Ovary (tissue), 9 donors: ENCODE results near the gene CDH16. TPM values are rescaled to one million over a fixed set of nuclear protein-coding genes. Genes with fewer than 3 reads are reported as not detected.

Source experiments
- DNase-seq, 5 donors: peaks; one replicate each; pipeline ENCODE4 v3.0.0-alpha.2; 2019 to 2020
- H3K27ac ChIP-seq, 2 donors: fragments of 200-600 bp; one replicate each; pipeline versions ENCODE4 v1.5.1 to v1.8.0; 2019 to 2022
- H3K27me3 ChIP-seq: fragments of 200-600 bp; one replicate; pipeline ENCODE4 v1.8.0; 2022
- H3K36me3 ChIP-seq: fragments of 200-600 bp; sonication (generic); one replicate; pipeline ENCODE4 v1.5.1; 2019
- H3K4me1 ChIP-seq: one replicate; pipeline ENCODE4 v1.8.1; 2013; ENCODE audit warnings: mild to moderate bottlenecking, moderate library complexity; ENCODE audit not compliant: insufficient read depth
- H3K4me3 ChIP-seq: fragments of 200-600 bp; sonication (generic); one replicate; pipeline ENCODE4 v1.5.1; 2017
- H3K9me3 ChIP-seq, 2 donors: fragments of 200-600 bp in 1 of 2; sonication (generic) in 1 of 2; one replicate each; pipeline versions ENCODE4 v1.5.1 to v1.8.1; 2013 to 2019; ENCODE audit warnings: mild to moderate bottlenecking in 1 of 2, moderate library complexity in 1 of 2
- CTCF ChIP-seq, 3 donors: fragments of 450-650 bp in 2 of 3; fragments of 200-600 bp in 1 of 3; IDR thresholded peaks; one replicate each; pipeline versions ENCODE4 v1.5.1 to v1.8.0; 2016 to 2022; ENCODE audit warnings: antibody characterized with exemption in 3 of 3, mild to moderate bottlenecking in 1 of 3
- EP300 ChIP-seq: sonication (generic); formaldehyde crosslinking; IDR thresholded peaks from one replicate; pipeline ENCODE4 v1.6.1; 2017; ENCODE audit warnings: antibody characterized with exemption
- POLR2A ChIP-seq: fragments of 450-650 bp; IDR thresholded peaks from one replicate; pipeline ENCODE4 v1.6.1; 2017; ENCODE audit warnings: antibody characterized with exemption, mild to moderate bottlenecking, moderate library complexity
- WGBS, 3 donors: extraction: QIAGEN DNeasy Blood & Tissue Kit in 1 of 3; methylation state at CpG; one replicate each; pipeline versions ENCODE4 v1.1.5 to v1.1.7; 2013 to 2017; 5-methylcytosine and 5-hydroxymethylcytosine counted together
- intact Hi-C, 4 donors: fragments of 100-400 bp; cut with DNase I; formaldehyde crosslinking; loops; one replicate each; pipeline versions ENCODE4 v1.11.0 to v1.15.1; 2022 to 2023
- polyA plus RNA-seq, 2 donors: library from polyadenylated mRNA; stranded (reverse); fragments of 200-250 nt in 1 of 2; fragments of 350-450 nt in 1 of 2; fragmentation: Illumina TruSeq in 1 of 2; extraction: RNeasy Lipid Tissue Mini Kit (QIAGEN cat#74804) in 1 of 2; gene quantifications; one replicate each; pipeline ENCODE4 v1.2.3, GENCODE V29; 2013 to 2014
- total RNA-seq, 7 donors: library from RNA; depleted of rRNA in 2 of 7; stranded (reverse); fragments of >200 nt in 2 of 7; fragmentation: NEBNext Ultra II Directional in 3 of 7; extraction: Animal tissue kit (Norgen Biotek cat#: 25700) in 3 of 7; gene quantifications; one replicate each; pipeline versions ENCODE4 v1.1.0 to v1.2.4, GENCODE V29; 2016 to 2023
- donor health status: DM: no; HTN: no; CAD: no; lungs with moderate emphysema.
- donor health status: DM: no; HTN: no; CAD: no.
- donor health status: Bipolar disorder and iron deficiency.
- donor health status: DM: yes; HTN: yes; CAD: no.
- donor health status: DM: no; HTN: no; CAD: no.
- donor health status: DM: yes; HTN: yes; CAD: no.

Gene CDH16
- total and polyA plus RNA-seq, 9 donors, result 0.12 to 19.2 (median 0.57) TPM; not detected in 4

GRCh38 chr16:66920924-66921680 is 2.4 kb upstream of the CDH16 start:
- no peak overlapping the region for H3K4me3 ChIP-seq

GRCh38 chr16:66920299-66920590 is 1.6 kb upstream of the CDH16 start:
- no peaks in the 10 kb centered on the region for H3K36me3 ChIP-seq
- intact Hi-C loops, result no loop called here
- no peaks in the 10 kb centered on the region for H3K9me3 ChIP-seq
- peaks cover 5% of the 10 kb centered on the region for H3K4me1 ChIP-seq
- H3K27me3 ChIP-seq, result no peaks in the 10 kb centered on the region
- H3K27ac ChIP-seq, result no peak overlapping the region
- no peak for TF ChIP-seq POLR2A
- no peak overlapping the region for H3K4me3 ChIP-seq
- no peak for DNase-seq
- 67 to 72% (median 68%) methylated on average over 2 of the region's 2 CpGs for WGBS, 3 donors

More at GRCh38 chr16:66920924-66921680, 2.4 kb upstream of the CDH16 start:
- Histone ChIP-seq H3K9me3 (no peaks in the 10 kb centered on the region), H3K4me1 (peaks cover 7% of the 10 kb centered on the region), H3K27me3 (no peaks in the 10 kb centered on the region), H3K27ac (no peak overlapping the region), H3K36me3 (no peaks in the 10 kb centered on the region)
- TF ChIP-seq CTCF (IDR thresholded peaks at IDR 0.05), result no peak
- 68 to 82% (median 79%) methylated on average over 9 of the region's 9 CpGs for WGBS, 3 donors
- intact Hi-C loops, result no loop called here
- DNase-seq, result no peak

- WGBS, 3 donors, result 52 to 66% (median 60%) methylated on average over 5 of the region's 5 CpGs
- H3K9me3 ChIP-seq, result no peaks in the 10 kb centered on the region
- no peaks in the 10 kb centered on the region for H3K36me3 ChIP-seq
- intact Hi-C loops, result no loop called here
- H3K4me1 ChIP-seq, result peaks cover 5% of the 10 kb centered on the region
- H3K27ac ChIP-seq, result no peak overlapping the region
- H3K27me3 ChIP-seq, result no peaks in the 10 kb centered on the region
- DNase-seq, result no peak
- TF ChIP-seq POLR2A (no peak), CTCF (IDR thresholded peaks at IDR 0.05) (no peak), EP300 (no peak)
- no peak overlapping the region for H3K4me3 ChIP-seq
These were observed 1.0 kb upstream of the CDH16 start for GRCh38 chr16:66919569-66920298.

- H3K27me3 ChIP-seq, result no peaks in the 10 kb centered on the region
- peaks cover 3% of the 10 kb centered on the region for H3K4me1 ChIP-seq
- TF ChIP-seq CTCF (IDR thresholded peaks at IDR 0.05) (no peak), EP300 (no peak), POLR2A (no peak)
- H3K4me3 ChIP-seq, result no peak overlapping the region
- H3K27ac ChIP-seq, result no peak overlapping the region
- DNase-seq, result no peak
- WGBS, 3 donors, result 85 to 88% (median 88%) methylated on average over 6 of the region's 6 CpGs
- no peaks in the 10 kb centered on the region for H3K9me3 ChIP-seq
- no peaks in the 10 kb centered on the region for H3K36me3 ChIP-seq
- intact Hi-C loops, result no loop called here
These were observed 330 bp downstream of the CDH16 start for GRCh38 chr16:66918355-66918754.

GRCh38 chr16:66917741-66918140 is 944 bp downstream of the CDH16 start:
- Histone ChIP-seq H3K4me3 (no peak overlapping the region), H3K27me3 (no peaks in the 10 kb centered on the region), H3K36me3 (no peaks in the 10 kb centered on the region), H3K27ac (no peak overlapping the region), H3K9me3 (no peaks in the 10 kb centered on the region), H3K4me1 (no peaks in the 10 kb centered on the region)
- intact Hi-C loops, result no loop called here
- DNase-seq, result no peak
- 84 to 85% (median 85%) methylated on average over 9 of the region's 9 CpGs for WGBS, 3 donors
- TF ChIP-seq CTCF (IDR thresholded peaks at IDR 0.05) (no peak), POLR2A (no peak), EP300 (no peak)
